Stimulated activated CD4-positive, alpha-beta T cell treated with anti-CD3 and anti-CD28 coated beads, Interleukin-12 subunit alpha, Interleukin-12 subunit beta, amount 100 ng/mL, for 48 hours (primary cell): ENCODE results near the gene BTG2.

Experiments used
- DNase-seq, 3 donors: peaks; one replicate each; pipeline ENCODE4 v3.0.0-alpha.2; 2020; ENCODE audit warnings: low read depth in 2 of 3, low spot score in 1 of 3

BTG2 gene

GRCh38 chr1:203340112-203340790, 34.9 kb downstream of the BTG2 start:
- peak in 1 of 3 donors; percentile 55 for DNase-seq

GRCh38 chr1:203342192-203342940, 37.0 kb downstream of the BTG2 start:
- peak in 1 of 3 donors; percentile 65 for DNase-seq

- no peak for DNase-seq
Measured at GRCh38 chr1:203343956-203344754, 38.8 kb downstream of the BTG2 start.

GRCh38 chr1:203346060-203346768, 40.9 kb downstream of the BTG2 start:
- no peak for DNase-seq

GRCh38 chr1:203346769-203347102, 41.4 kb downstream of the BTG2 start:
- no peak for DNase-seq

- DNase-seq = no peak
Measured at GRCh38 chr1:203349166-203349565, 43.8 kb downstream of the BTG2 start.

GRCh38 chr1:203349773-203350524, 44.6 kb downstream of the BTG2 start:
- DNase-seq = no peak

GRCh38 chr1:203351037-203351625, 45.8 kb downstream of the BTG2 start, which contains the start of gene FMOD:
FMOD (minus strand) TSS chr1:203351122; CDS start chr1:203348270, 2,852 bp downstream.
- peak in 1 of 3 donors; percentile 6 for DNase-seq

GRCh38 chr1:203353486-203353885, 48.2 kb downstream of the BTG2 start:
- no peak for DNase-seq

- no peak for DNase-seq
Measured at GRCh38 chr1:203354246-203354645, 48.9 kb downstream of the BTG2 start.

GRCh38 chr1:203359010-203359571, 53.8 kb downstream of the BTG2 start:
- DNase-seq = no peak
